Prostate gland (tissue), 2 donors: ENCODE results near the gene RIC8A.

ENCODE experiments used
- POLR2A ChIP-seq: fragments of 450-650 bp; IDR thresholded peaks from one replicate; pipeline ENCODE4 v1.6.1; 2016; ENCODE audit warnings: antibody characterized with exemption, mild to moderate bottlenecking
- TF ChIP-seq, protein P1 (sequence below), 4 experiments: fragments of 200-600 bp in 2 of 4; fragments of 450-650 bp in 2 of 4; sonication (generic) in 2 of 4; IDR thresholded peaks; 1 replicate in 3 of 4; 2 replicates in 1 of 4; pipeline ENCODE4 v1.5.1; 2016 to 2019; ENCODE audit warnings: antibody characterized with exemption in 4 of 4, mild to moderate bottlenecking in 2 of 4, moderate library complexity in 2 of 4

DNA sequence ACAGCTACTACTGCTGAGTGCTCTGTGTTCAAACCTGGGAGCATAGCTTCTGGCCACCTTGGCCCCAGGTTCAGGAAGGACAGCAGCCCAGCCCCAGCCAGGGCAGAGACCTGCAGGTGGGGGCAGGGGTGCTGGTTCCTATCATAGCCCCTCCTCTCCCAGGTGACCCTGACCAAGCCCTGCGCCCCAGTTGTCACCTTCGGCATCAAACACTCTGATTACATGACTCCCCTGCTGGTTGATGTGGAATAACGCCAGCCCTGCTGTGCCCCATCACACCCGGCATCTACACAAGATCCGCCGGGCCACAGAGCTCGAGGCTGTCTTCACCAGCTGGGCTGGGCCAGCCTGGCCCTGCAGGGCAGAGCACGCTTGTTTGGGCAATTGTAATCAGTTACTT lies 7.7 kb upstream of the RIC8A start:
- TF ChIP-seq, protein P1, sequence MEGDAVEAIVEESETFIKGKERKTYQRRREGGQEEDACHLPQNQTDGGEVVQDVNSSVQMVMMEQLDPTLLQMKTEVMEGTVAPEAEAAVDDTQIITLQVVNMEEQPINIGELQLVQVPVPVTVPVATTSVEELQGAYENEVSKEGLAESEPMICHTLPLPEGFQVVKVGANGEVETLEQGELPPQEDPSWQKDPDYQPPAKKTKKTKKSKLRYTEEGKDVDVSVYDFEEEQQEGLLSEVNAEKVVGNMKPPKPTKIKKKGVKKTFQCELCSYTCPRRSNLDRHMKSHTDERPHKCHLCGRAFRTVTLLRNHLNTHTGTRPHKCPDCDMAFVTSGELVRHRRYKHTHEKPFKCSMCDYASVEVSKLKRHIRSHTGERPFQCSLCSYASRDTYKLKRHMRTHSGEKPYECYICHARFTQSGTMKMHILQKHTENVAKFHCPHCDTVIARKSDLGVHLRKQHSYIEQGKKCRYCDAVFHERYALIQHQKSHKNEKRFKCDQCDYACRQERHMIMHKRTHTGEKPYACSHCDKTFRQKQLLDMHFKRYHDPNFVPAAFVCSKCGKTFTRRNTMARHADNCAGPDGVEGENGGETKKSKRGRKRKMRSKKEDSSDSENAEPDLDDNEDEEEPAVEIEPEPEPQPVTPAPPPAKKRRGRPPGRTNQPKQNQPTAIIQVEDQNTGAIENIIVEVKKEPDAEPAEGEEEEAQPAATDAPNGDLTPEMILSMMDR (IDR thresholded peaks at IDR 0.05): no peak
- no peak for TF ChIP-seq POLR2A
